ENCODE results near the gene OR10Z1.

DNA sequence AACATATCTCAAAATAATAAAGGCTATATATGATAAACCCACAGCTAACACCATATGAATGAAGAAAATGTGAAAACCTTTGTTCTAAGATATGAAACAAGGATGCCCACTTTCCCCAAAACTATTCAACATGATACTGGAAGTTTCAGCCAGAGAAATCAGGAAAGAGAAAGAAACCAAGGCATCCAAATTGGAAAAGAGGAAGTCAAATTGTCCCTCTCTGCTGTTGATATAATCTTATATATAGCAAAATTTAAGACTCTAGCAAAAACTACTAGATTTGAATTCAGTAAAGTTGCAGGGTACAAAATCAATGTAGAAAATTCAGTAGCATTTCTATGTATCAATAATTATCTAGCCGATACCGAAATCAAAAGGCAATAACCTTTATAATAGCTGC lies 4.3 kb upstream of the OR10Z1 start:
- TF ChIP-seq, protein P1, sequence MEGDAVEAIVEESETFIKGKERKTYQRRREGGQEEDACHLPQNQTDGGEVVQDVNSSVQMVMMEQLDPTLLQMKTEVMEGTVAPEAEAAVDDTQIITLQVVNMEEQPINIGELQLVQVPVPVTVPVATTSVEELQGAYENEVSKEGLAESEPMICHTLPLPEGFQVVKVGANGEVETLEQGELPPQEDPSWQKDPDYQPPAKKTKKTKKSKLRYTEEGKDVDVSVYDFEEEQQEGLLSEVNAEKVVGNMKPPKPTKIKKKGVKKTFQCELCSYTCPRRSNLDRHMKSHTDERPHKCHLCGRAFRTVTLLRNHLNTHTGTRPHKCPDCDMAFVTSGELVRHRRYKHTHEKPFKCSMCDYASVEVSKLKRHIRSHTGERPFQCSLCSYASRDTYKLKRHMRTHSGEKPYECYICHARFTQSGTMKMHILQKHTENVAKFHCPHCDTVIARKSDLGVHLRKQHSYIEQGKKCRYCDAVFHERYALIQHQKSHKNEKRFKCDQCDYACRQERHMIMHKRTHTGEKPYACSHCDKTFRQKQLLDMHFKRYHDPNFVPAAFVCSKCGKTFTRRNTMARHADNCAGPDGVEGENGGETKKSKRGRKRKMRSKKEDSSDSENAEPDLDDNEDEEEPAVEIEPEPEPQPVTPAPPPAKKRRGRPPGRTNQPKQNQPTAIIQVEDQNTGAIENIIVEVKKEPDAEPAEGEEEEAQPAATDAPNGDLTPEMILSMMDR (conservative IDR thresholded peaks at IDR 0.05 in 1 of 2, IDR thresholded peaks at IDR 0.05 in 1 of 2; ENCODE audit: extremely low read depth in 1 of 2, insufficient read depth in 1 of 2, low read depth in 1 of 2, low read length in 2 of 2), result no peak
- TF ChIP-seq EZH2 (IDR thresholded peaks at IDR 0.05; ENCODE audit: borderline replicate concordance, low read length), result no peak
